GM19240 (cell line): ENCODE data around the gene TAS1R2.
"Not testable (repeated sequence)": the region's sequence is repeated elsewhere in the genome, so short reads cannot be mapped to it uniquely, and the experiment has no call there.

ENCODE experiments used
- DNase-seq: peaks from one replicate; pipeline ENCODE4 v3.0.0; 2011; ENCODE audit warnings: low spot score; ENCODE audit not compliant: insufficient read length

The TAS1R2 gene

GRCh38 chr1:18884419-18884717 lies 24.9 kb upstream of the TAS1R2 start:
- DNase-seq, result no peak

GRCh38 chr1:18883636-18884418 lies 24.4 kb upstream of the TAS1R2 start:
- DNase-seq, result peak; percentile 52

- DNase-seq, result no peak
These were observed 23.6 kb upstream of the TAS1R2 start for GRCh38 chr1:18883079-18883478.

GRCh38 chr1:18882486-18882885 lies 23.0 kb upstream of the TAS1R2 start:
- DNase-seq, result no peak

- DNase-seq, result no peak
These were observed 22.4 kb upstream of the TAS1R2 start for GRCh38 chr1:18881642-18882431.

GRCh38 chr1:18881164-18881563 lies 21.7 kb upstream of the TAS1R2 start:
- no peak for DNase-seq

GRCh38 chr1:18880585-18880984 lies 21.1 kb upstream of the TAS1R2 start:
- no peak for DNase-seq

- DNase-seq, result no peak
These were observed 20.4 kb upstream of the TAS1R2 start for GRCh38 chr1:18879791-18880309.

- no peak for DNase-seq
These were observed 19.8 kb upstream of the TAS1R2 start for GRCh38 chr1:18879215-18879790.

GRCh38 chr1:18878538-18879214 lies 19.2 kb upstream of the TAS1R2 start:
- DNase-seq, result no peak

- no peak for DNase-seq
These were observed 17.8 kb upstream of the TAS1R2 start for GRCh38 chr1:18877282-18877681.

GRCh38 chr1:18876210-18876609 lies 16.8 kb upstream of the TAS1R2 start:
- DNase-seq, result no peak

GRCh38 chr1:18875796-18876128 lies 16.3 kb upstream of the TAS1R2 start:
- DNase-seq, result no peak

- DNase-seq, result peak; percentile 64
These were observed 15.8 kb upstream of the TAS1R2 start for GRCh38 chr1:18875107-18875795.

GRCh38 chr1:18874600-18874999 lies 15.1 kb upstream of the TAS1R2 start:
- DNase-seq, result no peak

- DNase-seq, result no peak
These were observed 14.6 kb upstream of the TAS1R2 start for GRCh38 chr1:18874036-18874435.

- no peak for DNase-seq
These were observed 12.7 kb upstream of the TAS1R2 start for GRCh38 chr1:18872071-18872611.

- no peak for DNase-seq
These were observed 12.1 kb upstream of the TAS1R2 start for GRCh38 chr1:18871401-18872070.

- DNase-seq, result no peak
These were observed 11.5 kb upstream of the TAS1R2 start for GRCh38 chr1:18870957-18871356.

- DNase-seq, result not testable (repeated sequence)
These were observed 11.1 kb upstream of the TAS1R2 start for GRCh38 chr1:18870595-18870865.
